ENCODE results near the gene THOC6.

The THOC6 gene

DNA sequence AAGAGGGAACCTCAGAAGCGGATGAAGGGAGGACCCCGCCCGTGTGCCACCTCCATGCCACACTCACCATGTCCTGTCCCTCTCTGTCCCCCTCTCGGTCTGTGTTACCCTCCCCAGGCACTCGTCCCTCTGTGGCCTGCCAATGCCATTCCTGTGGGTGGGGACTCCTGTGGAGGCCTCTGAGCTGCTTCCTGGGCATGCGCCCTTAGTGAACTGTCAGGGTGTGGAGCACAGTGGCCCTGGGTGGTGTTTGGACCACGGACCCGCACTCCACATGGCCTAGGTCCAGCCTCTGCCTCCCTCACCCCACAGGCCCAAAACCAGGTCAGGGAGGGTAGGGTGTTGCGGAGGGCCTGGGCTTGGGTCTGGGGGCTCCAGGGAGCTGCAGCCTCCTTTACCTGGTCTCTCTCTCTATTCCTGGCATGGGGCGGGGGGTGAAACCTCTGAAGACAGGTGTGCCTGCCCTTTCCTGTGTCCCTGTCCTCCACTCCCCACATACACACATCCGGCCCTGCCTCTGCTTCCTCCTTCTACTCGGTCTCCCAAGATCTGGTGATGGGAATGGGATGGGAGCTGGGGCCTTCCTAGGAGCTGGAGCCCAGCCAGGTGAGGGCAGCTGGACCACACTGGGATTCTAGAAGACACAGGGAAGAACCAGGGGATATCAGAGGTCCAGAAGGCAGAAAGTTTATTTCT lies 32.1 kb upstream of the THOC6 start:
- no peak for DNase-seq (ENCODE audit: low read depth in 2 of 2)

DNA sequence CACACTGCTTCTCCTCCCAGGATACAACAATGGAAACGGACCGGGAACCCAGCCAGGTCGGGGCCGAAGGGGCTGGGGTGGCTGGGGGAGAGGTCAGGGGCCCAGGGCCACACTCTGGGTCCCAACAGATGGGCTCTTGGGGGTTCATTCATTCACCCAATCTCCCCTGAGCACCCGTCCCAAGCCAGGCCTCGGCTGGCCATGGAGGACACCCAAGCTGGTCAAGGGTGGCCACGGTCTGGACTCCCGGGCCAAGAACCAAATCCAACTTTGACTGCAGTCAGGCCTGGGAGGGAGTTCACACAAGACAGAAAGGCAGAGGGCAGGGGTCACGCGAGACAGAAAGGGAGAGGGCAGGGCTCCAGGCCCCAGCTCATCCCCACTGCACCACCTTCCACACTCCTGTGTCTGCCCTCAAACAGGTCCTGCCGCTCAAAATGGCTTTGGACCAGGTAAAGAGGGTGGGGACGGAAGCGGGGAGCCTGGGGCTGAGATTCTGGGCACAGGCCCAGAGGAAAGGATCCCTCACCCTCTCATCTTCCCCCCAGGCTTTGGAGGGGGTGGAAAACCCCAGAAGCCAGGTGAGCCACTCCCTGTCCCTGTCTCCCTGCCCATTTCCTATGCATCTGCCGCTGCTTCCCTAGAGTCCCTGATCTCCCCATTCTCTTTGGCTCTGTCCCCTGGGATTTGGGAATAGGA lies 31.3 kb upstream of the THOC6 start:
- DNase-seq (ENCODE audit: low read depth in 2 of 2) = no peak

DNA sequence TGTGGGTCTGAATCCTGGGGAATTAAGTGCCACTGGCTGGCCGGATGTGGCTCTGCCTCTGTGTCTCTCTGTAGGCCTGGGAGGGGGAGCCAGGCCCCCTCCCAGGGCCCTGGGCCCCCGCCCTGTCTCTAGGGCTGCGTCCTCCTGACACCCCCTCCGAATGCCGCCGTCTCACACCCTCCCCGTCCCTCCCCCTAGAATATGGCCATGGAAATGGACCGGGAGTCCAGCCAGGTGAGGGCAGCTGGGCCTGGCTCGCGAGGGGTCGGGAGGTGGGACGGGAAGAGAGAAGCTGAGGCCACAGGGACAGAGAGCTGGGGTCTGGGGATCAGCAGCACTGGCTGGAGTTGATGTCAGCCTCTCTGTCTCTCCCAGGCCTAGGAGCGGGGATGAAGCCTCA lies 27.5 kb upstream of the THOC6 start:
- no peak for DNase-seq (ENCODE audit: low read depth in 2 of 2)

DNA sequence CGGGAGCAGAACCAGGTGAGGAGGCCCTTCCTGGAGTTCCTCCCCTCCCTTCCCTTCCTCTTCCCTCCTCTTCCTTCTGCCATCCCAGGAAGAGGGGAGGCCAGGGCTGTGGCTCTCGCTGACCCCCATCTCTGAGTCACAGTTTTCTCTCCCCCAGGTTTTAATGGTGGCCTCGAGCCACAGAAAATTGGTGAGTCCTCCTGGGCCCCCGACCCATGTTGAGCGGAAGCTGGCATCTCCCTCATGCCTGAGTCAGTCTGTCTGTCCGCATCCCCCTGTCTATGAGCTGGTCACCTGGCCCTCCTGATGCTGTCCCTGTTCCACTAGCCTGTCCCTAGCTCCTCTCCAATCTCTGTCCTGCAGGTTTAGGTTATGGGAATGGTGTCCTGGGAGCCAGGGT lies 23.9 kb upstream of the THOC6 start:
- no peak for DNase-seq (ENCODE audit: low read depth in 2 of 2)

DNA sequence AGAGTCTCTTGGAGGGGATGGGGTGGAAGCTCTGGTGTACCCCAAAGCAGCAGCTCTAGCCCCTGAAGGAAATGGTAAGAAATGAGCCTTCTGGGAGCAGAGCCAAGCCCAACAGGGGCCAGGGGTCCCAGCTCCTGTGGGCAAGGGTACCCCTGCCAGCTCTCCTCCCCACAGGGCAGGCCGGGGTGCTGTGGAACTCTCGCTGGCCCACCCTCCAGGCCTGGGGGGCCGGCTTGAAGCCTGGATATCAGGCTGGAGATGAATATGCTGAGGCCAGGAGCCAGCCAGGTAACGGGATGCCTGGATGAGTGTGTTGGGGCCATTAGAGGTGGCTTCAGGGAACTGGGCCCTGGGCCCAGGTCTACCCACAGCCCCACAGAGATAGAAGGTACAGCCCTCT lies 23.3 kb upstream of the THOC6 start:
- DNase-seq (ENCODE audit: low read depth in 2 of 2) = no peak

DNA sequence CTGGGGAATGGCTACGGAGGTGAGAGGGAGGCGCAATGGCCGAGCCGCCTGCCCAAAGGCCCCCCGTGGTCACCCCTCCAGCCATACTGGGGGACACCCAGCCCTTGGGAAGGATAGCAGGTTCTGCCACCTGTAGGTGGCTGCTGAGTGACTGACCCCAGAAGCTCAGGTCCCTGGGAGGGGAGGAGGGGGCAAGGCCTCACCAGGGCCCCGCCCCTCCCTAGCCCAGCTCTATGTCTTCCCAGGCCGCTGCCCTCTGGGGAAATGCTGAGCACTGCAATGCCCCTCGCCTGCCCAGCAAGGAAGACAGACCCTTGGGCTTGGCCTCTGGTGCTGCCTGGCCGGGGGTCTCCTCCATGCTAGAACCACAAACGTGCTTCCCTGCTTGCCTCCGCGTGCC lies 22.5 kb upstream of the THOC6 start:
- DNase-seq (ENCODE audit: low read depth in 2 of 2) = no peak

DNA sequence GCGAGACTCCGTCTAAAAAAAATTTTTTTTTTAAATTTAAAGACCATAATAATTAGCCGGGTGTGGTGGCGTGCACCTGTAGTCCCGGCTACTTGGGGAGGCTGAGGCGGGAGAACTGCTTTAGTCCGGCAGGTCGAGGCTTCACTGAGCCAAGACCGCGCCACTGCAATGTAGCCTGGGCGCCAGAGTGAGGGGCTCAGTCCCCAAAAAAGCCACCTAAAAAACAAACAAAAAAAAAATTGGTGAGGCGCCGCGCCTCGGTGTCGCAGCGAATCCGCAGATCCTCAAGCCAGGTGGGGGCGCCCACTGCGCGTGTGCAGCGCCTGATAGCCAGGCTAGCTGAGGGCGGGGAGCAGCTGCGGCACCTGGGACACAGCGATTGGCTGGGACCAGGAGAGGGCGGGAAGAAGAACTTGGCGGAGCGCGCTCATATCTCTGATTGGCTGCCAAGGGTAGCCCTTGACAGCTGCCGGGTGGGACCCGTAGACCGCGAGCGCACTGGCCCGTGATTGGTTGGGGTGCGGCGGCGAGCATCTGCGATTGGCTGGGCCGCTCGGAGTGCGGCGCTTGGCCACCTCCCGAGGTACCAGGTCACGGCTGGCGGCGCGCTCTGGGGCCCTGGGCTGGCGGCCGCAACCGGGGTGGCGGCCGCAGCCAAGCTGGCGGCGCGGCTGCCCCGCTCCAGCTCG lies 20.1 kb upstream of the THOC6 start:
- peak; percentile 93 to 95 for DNase-seq (ENCODE audit: low read depth in 2 of 2)

DNA sequence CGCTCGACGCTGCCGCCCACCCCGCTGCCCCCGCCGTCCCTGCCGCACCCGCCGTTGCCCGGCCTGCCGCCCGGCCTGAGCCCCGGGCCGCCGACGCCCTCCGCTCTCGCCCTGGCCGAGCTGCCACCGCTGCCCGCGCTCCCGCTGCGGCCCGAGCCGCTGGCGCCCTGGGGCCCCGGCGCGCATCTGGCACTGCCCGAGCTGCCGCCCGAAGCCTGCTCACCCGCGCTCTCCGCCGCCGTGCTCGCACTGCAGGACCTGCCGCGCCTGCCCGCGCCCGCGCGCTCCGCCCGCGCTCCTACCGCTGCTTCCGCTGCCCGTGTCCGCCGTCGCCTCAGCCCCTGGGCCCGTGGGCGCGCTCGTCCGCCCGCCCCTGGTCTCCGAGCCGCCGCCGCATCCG lies 19.5 kb upstream of the THOC6 start:
- no peak for DNase-seq (ENCODE audit: low read depth in 2 of 2)

DNA sequence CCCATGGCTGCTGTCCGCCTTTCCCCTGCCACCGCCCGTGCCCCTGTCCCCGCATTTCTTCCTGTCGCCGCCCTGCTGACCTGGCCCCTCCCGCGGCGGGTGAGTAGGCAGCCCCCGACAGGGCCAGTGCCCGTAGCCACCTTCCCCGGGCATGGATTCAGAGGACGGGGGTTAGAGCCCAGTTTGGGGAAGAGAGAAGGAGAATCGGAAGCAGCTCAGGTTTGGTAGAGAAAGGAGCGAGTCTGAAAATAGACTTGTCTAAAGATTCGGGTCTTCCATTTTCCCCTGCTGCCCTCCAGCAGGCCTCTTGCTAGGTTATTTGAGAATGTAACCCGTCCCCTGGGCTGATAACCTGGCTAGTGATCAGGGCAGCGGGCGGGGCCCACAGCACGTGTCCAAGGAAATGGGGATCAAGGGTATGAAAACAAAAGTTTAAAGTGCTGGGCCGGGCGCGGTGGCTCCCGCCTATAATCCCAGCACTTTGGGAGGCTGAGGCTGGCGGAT lies 19.0 kb upstream of the THOC6 start:
- no peak for DNase-seq (ENCODE audit: low read depth in 2 of 2)

DNA sequence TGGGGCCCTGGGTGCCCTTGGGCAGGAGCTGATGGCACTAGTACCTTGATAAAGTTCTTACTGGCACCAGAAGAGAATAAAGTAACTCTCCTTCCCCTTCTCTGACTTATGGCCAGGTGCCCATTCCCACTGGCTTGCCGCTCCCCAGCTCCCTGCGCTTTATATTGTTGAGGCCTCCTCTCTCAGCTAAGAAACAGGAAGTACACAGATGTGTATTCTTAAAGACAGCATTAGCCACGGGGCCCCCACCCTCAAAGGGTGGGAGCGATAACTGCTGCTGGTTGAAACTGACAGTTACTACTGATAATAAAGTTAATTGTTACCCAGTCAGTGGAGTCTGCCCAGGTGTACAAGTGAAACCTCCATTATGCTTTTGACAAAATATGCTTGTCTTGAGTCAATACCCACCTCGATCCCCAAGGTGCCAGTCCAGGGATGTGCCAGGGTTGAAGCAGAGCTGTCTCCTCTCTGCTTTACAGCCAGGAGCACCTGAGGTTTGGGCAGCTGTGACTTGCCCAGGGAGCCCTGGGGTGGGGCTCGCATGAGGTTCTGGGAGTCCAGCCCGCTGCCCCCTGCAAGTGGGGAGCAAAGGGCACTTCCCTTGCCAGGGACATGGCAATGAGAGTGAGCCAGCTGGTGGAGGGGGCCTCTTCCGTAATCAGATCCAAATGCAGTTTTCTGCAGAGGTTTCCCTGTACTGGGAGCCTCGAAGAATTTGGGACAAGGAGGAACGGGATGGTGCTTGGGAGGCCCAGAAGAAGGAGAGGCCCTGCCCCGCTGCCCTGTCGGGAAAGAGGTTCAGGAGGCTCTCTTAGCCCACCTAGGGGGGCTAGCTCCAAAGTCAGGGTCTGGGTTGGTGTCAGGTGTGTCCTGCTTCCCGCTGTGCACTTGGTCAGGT lies 16.5 kb upstream of the THOC6 start:
- no peak for DNase-seq (ENCODE audit: low read depth in 2 of 2)

DNA sequence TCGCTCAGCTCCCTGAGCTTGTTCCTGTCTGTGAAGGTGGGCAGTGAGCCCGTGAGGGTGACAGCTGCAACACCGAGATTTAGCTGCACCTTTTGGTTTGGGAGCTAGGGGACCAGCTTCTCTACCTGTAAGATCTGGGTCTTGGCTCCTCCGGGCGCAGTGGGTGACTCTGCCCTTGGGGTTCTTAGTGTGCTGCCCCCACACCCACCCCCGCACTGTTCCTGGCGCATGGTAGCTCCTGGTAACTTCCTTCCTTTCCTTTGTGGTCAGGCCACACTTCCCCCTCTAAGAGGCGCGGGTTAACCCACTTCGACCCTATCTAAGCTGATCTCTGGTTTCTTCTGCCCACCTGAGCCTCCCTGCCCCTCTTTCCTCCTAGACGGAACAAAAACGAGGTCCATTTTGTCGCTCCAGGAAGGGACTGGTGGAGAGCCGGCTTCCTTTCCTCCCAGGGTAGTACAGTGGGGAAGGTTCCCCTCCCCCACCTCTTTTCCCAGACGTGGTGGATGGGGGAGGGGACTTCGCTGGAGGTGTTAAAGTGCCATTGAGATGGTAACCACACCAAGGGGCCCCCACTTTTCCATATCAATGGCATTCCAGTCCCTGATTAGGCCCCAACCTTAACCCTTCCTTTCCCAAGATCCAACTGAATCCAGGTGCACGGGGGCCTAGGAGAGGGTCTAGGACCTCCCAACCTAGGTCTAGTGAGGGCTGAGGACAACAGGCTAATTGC lies 15.7 kb upstream of the THOC6 start:
- DNase-seq (ENCODE audit: low read depth in 2 of 2) = peak in 1 of 2 donors; percentile 37

DNA sequence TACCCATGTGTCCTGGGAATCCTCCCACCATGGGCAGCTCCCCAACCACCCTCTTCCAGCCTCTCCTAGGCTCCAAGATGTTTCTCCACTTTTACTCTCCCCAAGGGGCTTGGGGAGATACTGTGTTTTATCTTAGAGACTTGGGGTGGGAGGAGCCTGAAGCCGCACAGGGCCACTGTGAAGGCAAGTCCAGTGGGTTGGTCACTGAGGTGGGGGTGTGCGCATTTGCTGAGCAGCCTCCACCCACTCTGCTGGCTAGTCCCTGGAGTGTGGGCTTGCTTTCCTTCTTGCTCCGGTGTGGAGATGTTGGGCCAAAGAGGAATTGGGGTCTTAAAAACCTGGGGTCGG lies 15.2 kb upstream of the THOC6 start:
- no peak for DNase-seq (ENCODE audit: low read depth in 2 of 2)

DNA sequence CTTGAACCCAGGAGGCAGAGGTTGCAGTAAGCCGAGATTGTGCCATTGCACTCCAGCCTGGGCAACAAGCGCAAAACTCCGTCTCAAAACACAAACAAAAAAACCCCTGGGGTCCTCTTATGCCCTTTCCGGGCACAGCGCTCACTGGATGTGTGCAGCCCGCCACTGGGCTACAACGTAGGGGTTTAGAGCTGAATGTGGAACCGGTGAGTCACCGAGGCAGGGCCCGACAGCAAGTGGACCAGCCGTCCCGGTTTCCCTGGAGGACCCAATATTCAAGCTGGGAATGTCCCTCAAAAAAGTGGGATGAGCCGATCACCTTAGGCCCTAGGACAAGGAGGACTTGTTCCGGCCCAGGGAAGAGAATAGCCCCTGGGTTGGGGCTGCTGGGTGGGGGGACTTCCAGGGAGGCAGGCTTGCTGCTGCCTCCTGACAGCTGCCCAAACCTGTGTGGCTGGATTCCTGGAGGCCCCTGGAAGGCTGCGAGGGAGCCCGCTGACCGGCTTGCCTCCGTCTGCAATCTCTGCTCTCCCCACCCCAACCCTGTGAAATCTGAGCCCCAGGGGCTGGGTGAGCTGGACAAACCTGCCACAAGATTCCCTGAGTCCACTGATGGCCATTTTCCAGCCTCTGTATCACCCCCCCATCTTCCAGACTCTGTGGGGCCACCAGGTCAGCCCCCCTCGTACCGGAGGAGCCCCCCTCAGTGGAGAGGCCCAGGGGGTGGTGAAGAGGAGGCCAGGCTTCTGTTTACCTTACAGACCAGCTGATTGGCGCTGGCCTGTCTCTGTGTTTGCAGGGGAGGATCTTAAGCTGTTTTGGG lies 14.1 kb upstream of the THOC6 start:
- DNase-seq (ENCODE audit: low read depth in 2 of 2) = no peak

DNA sequence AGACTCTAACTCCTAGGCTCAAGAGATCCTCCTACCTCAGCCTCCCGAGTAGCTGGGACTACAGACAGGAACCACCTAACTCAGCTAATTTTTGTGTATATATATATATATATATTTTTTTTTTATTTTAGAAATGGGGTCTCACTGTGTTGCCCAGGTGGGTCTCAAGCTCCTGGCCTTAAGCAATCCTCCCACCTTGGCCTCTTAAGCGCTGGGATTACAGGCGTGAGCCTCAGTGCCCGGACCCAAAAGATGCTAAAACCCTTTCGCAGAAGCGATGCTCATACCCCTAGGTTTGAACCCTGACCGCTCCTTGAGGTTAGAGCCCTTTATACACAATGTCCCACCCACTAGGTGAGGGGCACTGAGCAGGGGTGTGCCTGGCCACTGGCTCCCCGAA lies 13.3 kb upstream of the THOC6 start:
- no peak for DNase-seq (ENCODE audit: low read depth in 2 of 2)

DNA sequence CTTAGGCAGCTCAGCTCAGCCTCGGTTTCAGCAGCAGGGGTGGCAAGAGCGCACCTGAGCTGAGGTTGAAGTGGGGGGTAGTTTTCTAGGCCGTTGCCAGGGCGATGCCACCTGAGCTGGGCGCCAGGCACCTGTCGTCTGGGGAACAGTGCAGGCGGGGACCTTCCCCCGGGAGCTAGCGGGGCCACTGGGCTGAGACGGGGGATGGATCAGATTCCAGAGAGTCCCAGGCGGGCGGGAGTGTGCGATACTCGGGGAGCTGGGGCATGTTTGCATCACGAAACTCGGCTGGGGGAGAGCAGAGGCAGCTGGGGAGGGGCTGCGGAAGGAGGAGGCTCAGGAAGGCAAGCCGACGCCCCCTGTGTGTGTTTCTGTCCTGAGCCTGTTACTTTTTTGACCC lies 11.6 kb upstream of the THOC6 start:
- DNase-seq (ENCODE audit: low read depth in 2 of 2) = no peak

DNA sequence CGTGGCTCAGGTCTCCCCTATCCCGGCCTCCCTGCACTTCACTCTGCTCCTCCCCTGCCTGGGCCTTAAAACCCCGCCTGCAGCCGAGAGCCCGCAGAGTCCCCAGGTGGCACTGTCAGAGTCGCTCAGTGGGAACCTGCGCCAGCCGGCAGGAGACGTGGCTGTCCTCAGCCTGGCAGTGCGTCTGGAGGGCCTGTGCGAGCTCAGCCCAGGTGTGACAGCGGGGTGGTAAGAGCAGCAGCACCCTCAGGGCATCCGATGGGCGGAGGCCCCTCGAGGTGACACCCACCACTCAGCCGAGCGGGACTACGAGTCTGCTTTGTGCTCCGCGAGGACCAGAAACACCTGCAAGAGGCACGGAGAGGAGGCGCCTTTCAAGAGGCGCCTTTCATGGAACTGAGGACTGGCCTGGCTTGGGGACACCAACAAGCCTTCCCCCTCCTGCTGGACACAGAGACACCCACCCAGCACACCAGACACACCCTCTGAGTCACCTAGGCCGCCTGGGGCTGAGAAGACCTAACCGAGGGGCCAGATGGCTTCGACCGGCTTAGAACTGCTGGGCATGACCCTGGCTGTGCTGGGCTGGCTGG lies 10.9 kb upstream of the THOC6 start, which contains the start of gene CLDN9:
CLDN9 (plus strand) TSS at position 96 of the 593 bp plus-strand sequence; CDS start at position 536, 440 bp downstream.
- DNase-seq (ENCODE audit: low read depth in 2 of 2) = no peak

DNA sequence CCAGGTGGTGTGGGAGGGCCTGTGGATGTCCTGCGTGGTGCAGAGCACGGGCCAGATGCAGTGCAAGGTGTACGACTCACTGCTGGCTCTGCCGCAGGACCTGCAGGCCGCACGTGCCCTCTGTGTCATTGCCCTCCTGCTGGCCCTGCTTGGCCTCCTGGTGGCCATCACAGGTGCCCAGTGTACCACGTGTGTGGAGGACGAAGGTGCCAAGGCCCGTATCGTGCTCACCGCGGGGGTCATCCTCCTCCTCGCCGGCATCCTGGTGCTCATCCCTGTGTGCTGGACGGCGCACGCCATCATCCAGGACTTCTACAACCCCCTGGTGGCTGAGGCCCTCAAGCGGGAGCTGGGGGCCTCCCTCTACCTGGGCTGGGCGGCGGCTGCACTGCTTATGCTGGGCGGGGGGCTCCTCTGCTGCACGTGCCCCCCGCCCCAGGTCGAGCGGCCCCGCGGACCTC lies 10.3 kb upstream of the THOC6 start:
- DNase-seq (ENCODE audit: low read depth in 2 of 2) = no peak

DNA sequence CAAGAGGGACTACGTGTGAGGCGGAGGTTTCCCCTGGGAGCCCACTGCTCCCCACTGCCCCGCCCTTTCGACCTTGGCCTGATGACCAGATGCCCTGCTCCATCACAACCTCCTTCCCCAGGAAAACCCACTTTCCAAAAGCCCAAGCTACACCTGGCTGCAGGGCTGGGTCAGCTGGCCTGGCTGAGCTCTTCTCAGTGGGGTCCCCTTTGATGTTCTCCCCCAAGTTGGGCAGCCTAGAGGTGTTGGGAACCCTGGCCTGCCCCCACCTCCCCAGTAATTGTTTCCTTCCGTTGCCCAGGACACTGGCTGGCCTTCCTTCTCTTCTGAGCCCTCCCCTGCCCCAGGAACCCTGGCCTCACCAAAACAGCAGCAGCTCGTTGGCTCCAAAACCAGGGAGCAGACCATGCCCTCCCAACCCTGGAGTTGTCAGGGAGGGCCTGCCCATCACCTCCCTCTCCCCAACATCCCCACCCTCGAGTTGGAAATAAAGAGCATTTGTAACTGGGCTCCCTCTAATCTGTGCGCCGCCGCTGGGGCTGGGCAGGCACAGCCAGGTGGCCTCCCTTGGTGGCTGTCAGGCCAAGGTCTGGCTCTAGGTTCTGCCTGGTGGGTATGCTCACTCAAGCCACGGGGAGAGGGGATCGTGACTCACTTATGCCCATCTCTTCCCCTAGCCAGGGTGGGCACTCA lies 9.7 kb upstream of the THOC6 start:
- DNase-seq (ENCODE audit: low read depth in 2 of 2) = no peak

DNA sequence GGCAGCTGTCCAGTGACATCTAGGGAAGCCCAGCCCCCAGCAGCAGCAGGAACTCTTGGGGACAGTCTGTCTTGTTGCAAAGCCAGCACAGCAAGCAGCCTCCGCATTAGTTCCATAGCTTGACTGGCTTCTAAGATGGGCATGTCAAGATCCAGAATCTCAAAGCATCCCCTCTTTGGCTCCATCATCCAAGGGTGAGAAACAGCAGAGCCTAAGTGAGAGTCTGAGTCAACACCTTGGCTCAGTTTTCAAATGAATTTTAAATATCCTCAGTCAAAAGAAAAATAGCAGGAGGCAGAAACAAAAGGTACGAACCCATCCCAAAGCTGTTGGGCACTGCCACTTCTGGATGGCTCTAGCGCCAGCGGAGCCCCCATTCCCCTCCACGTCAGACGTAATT lies 8.9 kb upstream of the THOC6 start:
- DNase-seq (ENCODE audit: low read depth in 2 of 2) = no peak

Measured in stimulated activated CD8-positive, alpha-beta memory T cell treated with anti-CD3 and anti-CD28 coated beads, Interleukin-7, amount 100 ng/mL, for 4 hours (primary cell).